Brain microvascular endothelial cell (primary cell): ENCODE results near the gene KCNH1.

ENCODE experiments used
- DNase-seq: peaks from one replicate; pipeline ENCODE4 v3.0.0-alpha.2; 2020
- H3K27ac ChIP-seq: fragments of 250-450 bp; sonication (Bioruptor Pico); 2 replicates; pipeline ENCODE4 v1.5.1; 2020; ENCODE audit warnings: mild to moderate bottlenecking, moderate library complexity
- H3K27me3 ChIP-seq: fragments of 250-450 bp; sonication (Bioruptor Pico); replicated peaks from 2 replicates; pipeline ENCODE4 v1.5.1; 2020; ENCODE audit warnings: mild to moderate bottlenecking
- H3K36me3 ChIP-seq: fragments of 250-450 bp; sonication (Bioruptor Pico); replicated peaks from 2 replicates; pipeline ENCODE4 v1.5.1; 2020; ENCODE audit warnings: mild to moderate bottlenecking
- H3K4me3 ChIP-seq: 2 replicates; pipeline ENCODE4 v1.5.1; 2011; ENCODE audit warnings: low read depth, mild to moderate bottlenecking, control low read depth, low read length, moderate library complexity
- in situ Hi-C: cut with HindIII; loops from 2 replicates; pipeline ENCODE4 v1.10.0; 2017; ENCODE audit warnings: low sequenced_read_pairs, low pct_ligation_motif_present
- TF ChIP-seq, protein P1 (sequence below): IDR thresholded peaks from 2 replicates; pipeline ENCODE4 v1.5.1; 2011; ENCODE audit warnings: low read depth, mild to moderate bottlenecking, moderate library complexity, low read length, control low read depth, inconsistent platforms; ENCODE audit errors: missing control alignments

Gene KCNH1

GRCh38 chr1:210910020-210910575 is 223.8 kb downstream of the KCNH1 start:
- in situ Hi-C loops = no loop called here
- no peaks in the 10 kb centered on the region for H3K36me3 ChIP-seq
- no peak for DNase-seq
- H3K4me3 ChIP-seq = no peak overlapping the region
- TF ChIP-seq, protein P1, sequence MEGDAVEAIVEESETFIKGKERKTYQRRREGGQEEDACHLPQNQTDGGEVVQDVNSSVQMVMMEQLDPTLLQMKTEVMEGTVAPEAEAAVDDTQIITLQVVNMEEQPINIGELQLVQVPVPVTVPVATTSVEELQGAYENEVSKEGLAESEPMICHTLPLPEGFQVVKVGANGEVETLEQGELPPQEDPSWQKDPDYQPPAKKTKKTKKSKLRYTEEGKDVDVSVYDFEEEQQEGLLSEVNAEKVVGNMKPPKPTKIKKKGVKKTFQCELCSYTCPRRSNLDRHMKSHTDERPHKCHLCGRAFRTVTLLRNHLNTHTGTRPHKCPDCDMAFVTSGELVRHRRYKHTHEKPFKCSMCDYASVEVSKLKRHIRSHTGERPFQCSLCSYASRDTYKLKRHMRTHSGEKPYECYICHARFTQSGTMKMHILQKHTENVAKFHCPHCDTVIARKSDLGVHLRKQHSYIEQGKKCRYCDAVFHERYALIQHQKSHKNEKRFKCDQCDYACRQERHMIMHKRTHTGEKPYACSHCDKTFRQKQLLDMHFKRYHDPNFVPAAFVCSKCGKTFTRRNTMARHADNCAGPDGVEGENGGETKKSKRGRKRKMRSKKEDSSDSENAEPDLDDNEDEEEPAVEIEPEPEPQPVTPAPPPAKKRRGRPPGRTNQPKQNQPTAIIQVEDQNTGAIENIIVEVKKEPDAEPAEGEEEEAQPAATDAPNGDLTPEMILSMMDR = no peak
- H3K27ac ChIP-seq = no peak overlapping the region
- no peaks in the 10 kb centered on the region for H3K27me3 ChIP-seq

- in situ Hi-C loops = no loop called here
- Histone ChIP-seq H3K27me3 (no peaks in the 10 kb centered on the region), H3K36me3 (no peaks in the 10 kb centered on the region), H3K27ac (no peak overlapping the region), H3K4me3 (no peak overlapping the region)
- TF ChIP-seq, protein P1 = no peak
- DNase-seq = no peak
These were observed 225.2 kb downstream of the KCNH1 start for GRCh38 chr1:210908791-210909190.

GRCh38 chr1:210908257-210908656 is 225.7 kb downstream of the KCNH1 start:
- Histone ChIP-seq H3K36me3 (no peaks in the 10 kb centered on the region), H3K27me3 (no peaks in the 10 kb centered on the region), H3K27ac (no peak overlapping the region), H3K4me3 (no peak overlapping the region)
- no peak for DNase-seq
- in situ Hi-C loops = no loop called here
- TF ChIP-seq, protein P1 = no peak

DNA sequence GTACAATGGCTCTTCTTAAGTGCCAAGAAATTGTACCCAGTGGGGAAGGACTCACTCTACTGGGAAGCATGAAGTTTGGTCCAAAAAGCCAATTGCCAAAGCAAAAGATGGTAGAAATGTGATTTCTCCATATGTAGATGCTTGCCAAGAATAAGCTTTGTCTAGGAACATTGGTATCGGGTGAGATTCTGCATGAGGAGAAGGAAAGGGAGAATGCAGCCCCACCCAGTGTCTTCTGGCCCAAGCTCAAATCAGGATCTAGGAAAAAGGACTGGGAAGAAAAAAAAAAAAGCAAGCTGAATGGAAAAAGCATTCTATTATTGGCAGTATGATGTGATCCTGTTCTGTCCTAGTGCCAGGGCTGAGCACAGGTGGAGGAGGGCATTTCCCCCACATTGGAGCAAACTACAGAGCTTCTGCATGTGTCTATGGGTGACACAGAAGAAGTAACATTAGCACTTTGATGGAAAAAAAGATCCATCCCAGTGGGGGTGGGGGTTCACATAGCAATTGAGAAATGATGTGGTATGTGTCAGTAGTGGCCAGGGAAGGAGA is 226.6 kb downstream of the KCNH1 start:
- Histone ChIP-seq H3K27ac (no peak overlapping the region), H3K27me3 (no peaks in the 10 kb centered on the region), H3K36me3 (no peaks in the 10 kb centered on the region), H3K4me3 (no peak overlapping the region)
- in situ Hi-C loops = no loop called here
- no peak for DNase-seq
- TF ChIP-seq, protein P1 = no peak

DNA sequence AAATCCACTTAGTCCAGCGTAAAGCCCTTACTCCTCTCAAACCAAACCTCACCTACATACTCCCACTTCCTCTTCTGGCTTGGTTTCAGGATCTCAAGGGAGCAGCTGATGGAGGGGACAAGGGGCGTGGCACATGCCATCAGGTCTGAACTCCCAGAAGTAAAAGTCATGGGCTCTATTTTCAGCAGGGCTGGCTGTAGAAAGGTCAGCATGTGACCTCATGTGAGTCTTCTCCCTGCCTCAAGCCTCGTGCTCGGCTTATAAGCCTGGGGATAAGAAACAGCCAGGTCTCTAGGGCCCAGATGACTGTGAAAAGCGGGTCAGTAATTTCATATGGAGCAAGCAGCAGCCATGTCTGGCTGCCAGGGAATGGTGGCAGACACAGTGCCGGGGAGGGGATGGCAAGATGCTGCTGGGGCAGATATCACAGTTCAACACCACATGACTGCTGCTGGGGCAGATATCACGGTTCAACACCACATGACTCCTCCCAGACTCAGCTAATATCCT is 227.9 kb downstream of the KCNH1 start:
- TF ChIP-seq, protein P1 = no peak
- in situ Hi-C loops = no loop called here
- DNase-seq = no peak

More for the DNA sequence above, 227.9 kb downstream of the KCNH1 start:
- H3K36me3 ChIP-seq = no peaks in the 10 kb centered on the region
- no peaks in the 10 kb centered on the region for H3K27me3 ChIP-seq
- H3K4me3 ChIP-seq = no peak overlapping the region
- H3K27ac ChIP-seq = no peak overlapping the region
